ENCODE measurements around the gene STAB1. TPM values are rescaled to one million over a fixed set of nuclear protein-coding genes. Genes with fewer than 3 reads are reported as not detected.
A peak's percentile ranks its signal among the peaks of the same experiment; 100 is the strongest.

Gene STAB1
- total RNA-seq, 4 donors from 2014 or later, result 5.3 to 21.1 (median 14.3) TPM

DNA sequence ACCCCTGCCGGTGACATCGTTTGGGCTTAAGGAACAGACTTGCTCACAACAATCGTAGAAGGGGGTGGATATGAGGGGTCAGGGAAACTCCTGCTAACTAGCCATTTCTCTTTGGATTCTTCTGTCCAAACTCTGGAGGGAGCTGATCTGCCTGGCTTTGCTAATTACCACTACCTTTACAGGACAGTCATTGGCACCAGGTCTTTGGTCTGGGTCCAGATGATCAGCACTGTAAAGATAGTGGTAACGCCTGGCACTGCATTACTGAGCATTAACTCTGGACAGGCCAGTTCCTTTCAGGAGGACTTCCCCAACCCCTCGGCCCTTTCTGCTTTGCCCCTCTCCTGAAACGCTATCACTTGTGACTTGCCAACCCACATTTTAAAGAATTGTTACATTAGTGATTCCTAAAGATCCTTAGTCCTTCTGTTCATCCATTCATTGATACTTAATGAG lies 42.1 kb downstream of the STAB1 start:
- DNase-seq (ENCODE audit: low spot score in 2 of 2), result no peak
- H3K4me3 ChIP-seq, result peak overlapping the region; percentile 74
- WGBS, result 0% methylated on average over 6 of the region's 6 CpGs
- TF ChIP-seq EP300 (IDR thresholded peaks at IDR 0.05) (no peak), POLR2A (IDR thresholded peaks at IDR 0.05) (no peak), POLR2AphosphoS5 (IDR thresholded peaks at IDR 0.05) (no peak)
- TF ChIP-seq, protein P1, sequence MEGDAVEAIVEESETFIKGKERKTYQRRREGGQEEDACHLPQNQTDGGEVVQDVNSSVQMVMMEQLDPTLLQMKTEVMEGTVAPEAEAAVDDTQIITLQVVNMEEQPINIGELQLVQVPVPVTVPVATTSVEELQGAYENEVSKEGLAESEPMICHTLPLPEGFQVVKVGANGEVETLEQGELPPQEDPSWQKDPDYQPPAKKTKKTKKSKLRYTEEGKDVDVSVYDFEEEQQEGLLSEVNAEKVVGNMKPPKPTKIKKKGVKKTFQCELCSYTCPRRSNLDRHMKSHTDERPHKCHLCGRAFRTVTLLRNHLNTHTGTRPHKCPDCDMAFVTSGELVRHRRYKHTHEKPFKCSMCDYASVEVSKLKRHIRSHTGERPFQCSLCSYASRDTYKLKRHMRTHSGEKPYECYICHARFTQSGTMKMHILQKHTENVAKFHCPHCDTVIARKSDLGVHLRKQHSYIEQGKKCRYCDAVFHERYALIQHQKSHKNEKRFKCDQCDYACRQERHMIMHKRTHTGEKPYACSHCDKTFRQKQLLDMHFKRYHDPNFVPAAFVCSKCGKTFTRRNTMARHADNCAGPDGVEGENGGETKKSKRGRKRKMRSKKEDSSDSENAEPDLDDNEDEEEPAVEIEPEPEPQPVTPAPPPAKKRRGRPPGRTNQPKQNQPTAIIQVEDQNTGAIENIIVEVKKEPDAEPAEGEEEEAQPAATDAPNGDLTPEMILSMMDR (IDR thresholded peaks at IDR 0.05), result no peak
- H3K9me3 ChIP-seq, result no peaks in the 10 kb centered on the region
- no peaks in the 10 kb centered on the region for H3K27me3 ChIP-seq
- H3K36me3 ChIP-seq, result no peaks in the 10 kb centered on the region
- peak overlapping the region; percentile 92 for H3K27ac ChIP-seq
- H3K4me1 ChIP-seq, result peaks cover 73% of the 10 kb centered on the region

DNA sequence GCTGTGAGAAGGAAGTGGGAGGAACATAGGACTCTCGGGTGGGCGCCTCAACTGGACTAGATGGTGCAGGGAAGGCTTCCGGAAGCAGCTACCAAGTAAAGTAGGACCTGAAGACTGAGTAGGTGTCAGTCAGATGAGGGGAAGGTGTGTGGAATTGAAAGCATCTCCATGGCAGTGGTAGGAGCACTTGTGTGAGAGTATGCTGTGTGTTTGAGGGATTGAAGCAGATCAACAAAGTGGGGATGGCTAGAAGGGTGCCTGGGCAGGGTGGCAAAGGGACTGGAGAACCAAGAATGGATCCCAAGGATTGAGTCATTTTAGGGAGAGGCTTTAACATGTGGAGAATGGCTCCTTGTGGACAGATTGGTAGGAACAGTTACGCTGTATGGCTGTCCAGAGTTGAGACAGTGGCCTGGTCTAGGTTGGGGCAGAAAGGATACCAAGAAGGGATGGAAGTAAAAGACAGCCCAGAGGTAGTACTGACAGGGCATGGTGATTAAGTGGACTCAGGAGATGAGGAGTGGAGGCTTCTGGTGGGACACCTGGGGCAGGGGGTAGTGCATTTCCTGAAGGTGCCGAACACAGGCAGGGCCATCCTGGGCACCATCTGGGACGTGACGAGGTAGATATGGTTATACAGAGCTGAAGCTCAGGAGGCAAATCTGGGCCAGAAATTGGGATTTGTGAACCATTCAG lies 42.7 kb downstream of the STAB1 start:
- WGBS, result 76% methylated on average over 7 of the region's 7 CpGs
- Histone ChIP-seq H3K27ac (peak overlapping the region; percentile 92), H3K27me3 (no peaks in the 10 kb centered on the region), H3K36me3 (no peaks in the 10 kb centered on the region), H3K9me3 (no peaks in the 10 kb centered on the region), H3K4me3 (peak overlapping the region; percentile 74), H3K4me1 (peaks cover 66% of the 10 kb centered on the region)
- no peak for DNase-seq (ENCODE audit: low spot score in 2 of 2)
- TF ChIP-seq, protein P1 (IDR thresholded peaks at IDR 0.05), result no peak
- no peak for TF ChIP-seq EP300 (IDR thresholded peaks at IDR 0.05)
- no peak for TF ChIP-seq POLR2A (IDR thresholded peaks at IDR 0.05)
- no peak for TF ChIP-seq POLR2AphosphoS5 (IDR thresholded peaks at IDR 0.05)

DNA sequence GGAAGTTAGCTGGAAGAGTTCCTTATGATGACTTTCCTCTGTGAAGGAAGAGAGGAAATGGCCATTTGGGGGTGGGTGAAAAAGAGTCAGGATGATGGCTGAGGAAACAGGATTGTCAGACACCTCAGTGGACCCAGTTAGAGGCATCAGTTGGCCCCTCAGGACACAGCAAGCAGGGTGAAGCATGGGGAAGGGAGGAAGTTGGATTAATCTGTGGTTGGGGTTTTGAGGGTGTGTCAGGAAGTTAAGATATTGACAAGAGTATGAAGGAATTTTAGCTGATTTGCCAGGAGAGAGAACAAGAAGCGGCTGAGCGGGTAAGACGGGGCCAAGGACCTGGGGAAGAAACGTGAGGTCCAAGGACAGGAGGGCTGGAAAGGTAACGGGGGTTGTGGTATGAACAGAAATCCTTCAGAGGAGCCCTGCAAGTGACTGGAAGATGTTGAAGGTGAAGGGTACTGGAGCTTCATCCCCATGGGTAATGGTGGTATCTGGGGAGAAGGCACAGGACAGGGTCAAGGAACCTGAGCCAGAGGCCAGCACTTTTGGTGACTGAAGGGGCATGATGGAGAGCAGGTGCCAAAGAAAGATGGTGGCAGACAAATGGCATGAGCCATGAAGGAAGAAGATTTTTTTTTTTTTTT lies 44.0 kb downstream of the STAB1 start:
- no peaks in the 10 kb centered on the region for H3K9me3 ChIP-seq
- no peak for DNase-seq (ENCODE audit: low spot score in 2 of 2)
- peaks cover 58% of the 10 kb centered on the region for H3K4me1 ChIP-seq
- no peaks in the 10 kb centered on the region for H3K27me3 ChIP-seq
- H3K4me3 ChIP-seq, result no peak overlapping the region
- TF ChIP-seq, protein P1 (IDR thresholded peaks at IDR 0.05), result no peak
- TF ChIP-seq POLR2A (IDR thresholded peaks at IDR 0.05), result no peak
- TF ChIP-seq EP300 (IDR thresholded peaks at IDR 0.05), result no peak
- TF ChIP-seq POLR2AphosphoS5 (IDR thresholded peaks at IDR 0.05), result no peak
- no peak overlapping the region for H3K27ac ChIP-seq
- 72% methylated on average over 5 of the region's 5 CpGs for WGBS
- peaks cover 5% of the 10 kb centered on the region for H3K36me3 ChIP-seq

DNA sequence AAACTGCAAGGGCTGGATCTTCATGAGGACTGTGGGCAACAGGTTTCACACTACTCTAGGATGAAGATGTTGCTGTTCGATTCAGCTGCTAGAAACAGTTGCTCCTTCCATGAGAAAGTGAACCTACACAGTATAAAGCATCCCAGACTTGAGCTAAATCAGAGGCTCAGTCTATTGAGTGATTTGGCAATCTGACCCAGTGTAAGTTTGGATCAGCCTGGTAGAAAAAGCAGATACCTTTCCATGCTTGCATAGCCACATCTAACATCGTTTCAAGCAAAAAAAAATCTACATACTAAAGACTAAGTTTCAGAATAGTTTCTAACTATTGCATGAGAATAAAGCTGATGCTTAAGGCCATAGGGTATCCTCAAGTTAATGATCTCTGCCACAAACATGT lies 45.9 kb downstream of the STAB1 start:
- TF ChIP-seq, protein P1 (IDR thresholded peaks at IDR 0.05), result no peak
- no peak for TF ChIP-seq POLR2A (IDR thresholded peaks at IDR 0.05)
- TF ChIP-seq EP300 (IDR thresholded peaks at IDR 0.05), result no peak
- TF ChIP-seq POLR2AphosphoS5 (IDR thresholded peaks at IDR 0.05), result no peak
- H3K27me3 ChIP-seq, result no peaks in the 10 kb centered on the region
- DNase-seq (ENCODE audit: low spot score in 2 of 2), result no peak
- no peaks in the 10 kb centered on the region for H3K9me3 ChIP-seq
- H3K36me3 ChIP-seq, result peaks cover 9% of the 10 kb centered on the region
- H3K4me3 ChIP-seq, result no peak overlapping the region
- WGBS, result 54% methylated on average over 2 of the region's 2 CpGs
- H3K27ac ChIP-seq, result no peak overlapping the region
- H3K4me1 ChIP-seq, result peaks cover 39% of the 10 kb centered on the region

DNA sequence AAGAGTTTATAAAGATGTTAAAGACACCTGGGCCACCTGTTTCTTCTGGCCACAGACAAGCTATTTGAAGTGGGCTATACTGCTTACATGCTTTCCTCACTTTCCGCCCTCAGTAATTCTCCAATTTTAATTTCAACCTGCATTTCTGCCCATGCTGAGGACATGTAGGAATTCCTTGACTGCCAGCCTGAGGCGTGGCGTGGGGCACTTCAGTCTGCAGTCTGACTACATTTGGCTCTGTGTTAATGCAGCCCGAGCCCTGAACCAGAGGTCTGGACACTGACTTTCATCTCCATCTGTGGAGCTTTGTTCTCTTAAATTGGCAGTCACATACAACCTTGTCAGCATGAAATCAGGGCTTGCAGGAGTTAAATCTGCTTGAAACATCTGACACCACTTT lies 49.8 kb downstream of the STAB1 start:
- Histone ChIP-seq H3K27me3 (no peaks in the 10 kb centered on the region), H3K4me3 (no peak overlapping the region), H3K36me3 (peaks cover 38% of the 10 kb centered on the region), H3K27ac (no peak overlapping the region), H3K4me1 (peaks cover 7% of the 10 kb centered on the region), H3K9me3 (no peaks in the 10 kb centered on the region)
- WGBS, result 90% methylated on average over 4 of the region's 4 CpGs
- DNase-seq (ENCODE audit: low spot score in 2 of 2), result no peak
- no peak for TF ChIP-seq POLR2AphosphoS5 (IDR thresholded peaks at IDR 0.05)
- TF ChIP-seq POLR2A (IDR thresholded peaks at IDR 0.05), result no peak
- no peak for TF ChIP-seq EP300 (IDR thresholded peaks at IDR 0.05)
- TF ChIP-seq, protein P1 (IDR thresholded peaks at IDR 0.05), result no peak
